ENCODE measurements around the gene CD302. TPM values are rescaled to one million over a fixed set of nuclear protein-coding genes. Genes with fewer than 3 reads are reported as not detected.

CD302 gene
- total and polyA plus RNA-seq, 2 of the 4 experiments (the other 2 are of a cell fraction), result 3.8 to 4.0 TPM

GRCh38 chr2:159735648-159736047 lies 62.4 kb downstream of the CD302 start:
- Histone ChIP-seq H3K4me3 (ENCODE audit: insufficient read depth, low read depth, low read length) (no peak overlapping the region), H3K4ac (ENCODE audit: low read depth, low read length) (peak overlapping the region; percentile 40; the same call in 1 of the 2 replicates), H2BK5ac (ENCODE audit: low read depth, low read length, poor library complexity, severe bottlenecking) (peak overlapping the region; percentile 83), H4K8ac (ENCODE audit: low read depth in 2 of 2, low read length in 2 of 2) (0 out of 4 replicates have a peak overlapping the region, but pooled peaks of 1 of the 2 experiments have one; percentile 11), H3K18ac (ENCODE audit: low read depth, low read length) (no peak overlapping the region), H3K27me3 (ENCODE audit: control insufficient read depth, insufficient read depth, low read length) (no peaks in the 10 kb centered on the region), H3K9ac (ENCODE audit: low read depth, low read length) (no peak overlapping the region), H3K4me1 (ENCODE audit: control insufficient read depth, insufficient read depth, low read length) (no peaks in the 10 kb centered on the region; the same call in 1 of the 2 replicates), H4K20me1 (ENCODE audit: insufficient read depth, low read length) (peaks cover 73% of the 10 kb centered on the region), H2BK20ac (ENCODE audit: low read depth, low read length) (no peak overlapping the region), H2AK5ac (ENCODE audit: low read depth, low read length) (peak overlapping the region; percentile 14; the same call in 1 of the 2 replicates), H3K79me1 (ENCODE audit: low read depth in 1 of 2, low read length in 2 of 2) (peaks cover 34 to 56% of the 10 kb centered on the region in 2 experiments), H2AK9ac (replicated peaks; ENCODE audit: low read depth, low read length, poor library complexity) (peak overlapping the region; percentile 66), H3K9me1 (ENCODE audit: insufficient read depth, low read length) (peaks cover 24% of the 10 kb centered on the region), H3K14ac (replicated peaks; ENCODE audit: low read depth, low read length) (peak overlapping the region; percentile 72; the same call in 1 of the 2 replicates), H4K91ac (ENCODE audit: insufficient read depth, low read depth, low read length) (no peak overlapping the region), H4K5ac (ENCODE audit: low read depth, low read length) (no peak overlapping the region), H3K4me2 (ENCODE audit: low read depth, low read length) (peak overlapping the region; percentile 23; the same call in 1 of the 2 replicates), H2BK120ac (ENCODE audit: low read depth, low read length) (no peak overlapping the region), H3K56ac (ENCODE audit: extremely low read depth, insufficient read depth, low read length) (no peak overlapping the region; the same call in 1 of the 2 replicates), H2AFZ (replicated peaks; ENCODE audit: low read length, poor library complexity) (no peak overlapping the region), H3K27ac (ENCODE audit: insufficient read depth, low read length) (peak overlapping the region; percentile 66; the same call in 1 of the 2 replicates), H3K36me3 (ENCODE audit: control insufficient read depth, insufficient read depth, low read length) (peaks cover 45% of the 10 kb centered on the region), H2BK15ac (ENCODE audit: low read depth, low read length) (no peak overlapping the region), H3K9me3 (ENCODE audit: control insufficient read depth, insufficient read depth, low read length) (no peaks in the 10 kb centered on the region), H3K23ac (ENCODE audit: low read depth, low read length) (peak overlapping the region; percentile 56; the same call in 1 of the 2 replicates)
- TF ChIP-seq CHD1 (IDR thresholded peaks at IDR 0.05; ENCODE audit: low read depth, low read length), result no peak
- TF ChIP-seq RAD21 (IDR thresholded peaks at IDR 0.05; ENCODE audit: low read length), result no peak
- TF ChIP-seq BHLHE40 (IDR thresholded peaks at IDR 0.05; ENCODE audit: low read depth, low read length), result no peak
- no CpG with 5 or more reads among the region's 1 CpG for WGBS, 2 experiments (ENCODE audit: extremely low coverage in 2 of 2, insufficient read length in 1 of 2)
- intact Hi-C loops (cut with micrococcal nuclease) (no loop called here), in situ Hi-C loops (cut with MboI; ENCODE audit: low sequenced_read_pairs) (no loop called here), dilution Hi-C loops (cut with HindIII; ENCODE audit: low sequenced_read_pairs, unreplicated experiment) (no loop called here)
- no peak for ATAC-seq (ENCODE audit: low read depth)
- ChIA-PET CTCF (interaction anchor here (0.8 kb wide), 1 partner anchor 25 kb away, joined by 3 read pairs; no protein-coding TSS in a partner anchor), POLR2A (ENCODE audit: unreplicated experiment) (no interaction called here)
- DNase-seq, result no peak
- BruUV-seq (replicated peaks), result no TSS peak
